GM18519 (cell line): ENCODE results near the gene COLGALT1.
"Not testable (repeated sequence)": the region's sequence is repeated elsewhere in the genome, so short reads cannot be mapped to it uniquely, and the experiment has no call there.

Experiments
- ATAC-seq: cut with Tn5 transposase; IDR thresholded peaks from one replicate; pipeline ENCODE4 v1.9.1; 2021; ENCODE audit warnings: mild to moderate bottlenecking, moderate library complexity; ENCODE audit not compliant: unreplicated experiment, low FRiP score

The COLGALT1 gene

DNA sequence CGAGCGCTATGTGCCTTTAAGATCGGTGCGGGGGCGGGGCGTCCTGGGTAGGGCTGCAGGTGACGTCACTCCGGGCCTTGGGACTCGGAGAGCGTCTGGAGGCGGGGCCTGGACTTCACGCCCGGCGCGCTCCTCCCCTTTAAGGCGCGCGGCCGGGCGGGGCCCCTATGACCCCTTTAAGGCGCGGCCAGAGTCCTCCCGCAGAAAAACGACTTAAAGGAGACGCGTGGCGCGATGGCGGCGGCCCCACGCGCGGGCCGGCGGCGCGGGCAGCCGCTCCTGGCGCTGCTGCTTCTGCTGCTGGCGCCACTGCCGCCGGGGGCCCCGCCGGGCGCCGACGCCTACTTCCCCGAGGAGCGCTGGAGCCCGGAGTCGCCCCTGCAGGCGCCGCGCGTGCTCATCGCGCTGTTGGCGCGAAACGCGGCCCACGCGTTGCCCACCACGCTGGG lies at the start of gene COLGALT1:
COLGALT1 (plus strand) TSS at position 170 of the 449 bp plus-strand sequence; CDS start at position 235, 65 bp downstream.
- peak; percentile 76 for ATAC-seq

DNA sequence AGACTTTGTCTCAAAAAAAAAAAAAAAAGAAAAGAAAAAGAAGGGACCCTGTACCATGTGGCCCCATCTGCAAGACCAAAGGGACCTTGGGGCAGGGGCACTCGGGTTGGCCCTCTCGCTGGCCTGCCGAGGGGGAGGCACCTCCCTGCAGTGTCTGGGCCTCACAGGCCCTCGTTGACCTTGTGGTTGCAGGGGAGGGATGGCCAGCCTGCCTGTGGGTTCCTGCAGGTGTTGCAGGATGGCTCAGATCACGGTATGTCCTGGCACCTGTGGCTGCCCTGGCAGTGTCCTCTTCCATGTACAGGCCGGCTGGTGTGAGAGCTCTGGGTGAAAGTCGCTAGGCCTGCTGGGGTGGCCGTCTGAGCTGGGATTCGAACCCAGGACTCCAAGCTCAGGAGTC lies 48.7 kb upstream of the COLGALT1 start:
- no peak for ATAC-seq

DNA sequence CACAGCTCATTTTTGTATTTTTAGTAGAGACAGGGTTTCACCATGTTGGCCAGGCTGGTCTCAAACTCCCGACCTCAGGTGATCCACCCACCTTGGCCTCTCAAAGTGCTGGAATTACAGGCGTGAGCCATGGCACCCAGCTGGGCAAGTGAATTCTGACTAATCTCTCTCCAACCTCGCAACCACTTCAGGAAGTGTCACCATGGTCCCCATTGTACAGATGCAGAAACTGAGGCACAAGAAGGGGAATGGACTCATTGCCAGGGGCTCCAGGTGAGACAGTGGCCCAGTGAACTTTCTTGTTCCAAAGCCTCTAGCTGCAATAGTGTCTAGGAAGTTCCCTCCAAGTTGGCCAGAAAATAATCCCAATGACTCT lies 46.9 kb upstream of the COLGALT1 start:
- ATAC-seq, result not testable (repeated sequence)

DNA sequence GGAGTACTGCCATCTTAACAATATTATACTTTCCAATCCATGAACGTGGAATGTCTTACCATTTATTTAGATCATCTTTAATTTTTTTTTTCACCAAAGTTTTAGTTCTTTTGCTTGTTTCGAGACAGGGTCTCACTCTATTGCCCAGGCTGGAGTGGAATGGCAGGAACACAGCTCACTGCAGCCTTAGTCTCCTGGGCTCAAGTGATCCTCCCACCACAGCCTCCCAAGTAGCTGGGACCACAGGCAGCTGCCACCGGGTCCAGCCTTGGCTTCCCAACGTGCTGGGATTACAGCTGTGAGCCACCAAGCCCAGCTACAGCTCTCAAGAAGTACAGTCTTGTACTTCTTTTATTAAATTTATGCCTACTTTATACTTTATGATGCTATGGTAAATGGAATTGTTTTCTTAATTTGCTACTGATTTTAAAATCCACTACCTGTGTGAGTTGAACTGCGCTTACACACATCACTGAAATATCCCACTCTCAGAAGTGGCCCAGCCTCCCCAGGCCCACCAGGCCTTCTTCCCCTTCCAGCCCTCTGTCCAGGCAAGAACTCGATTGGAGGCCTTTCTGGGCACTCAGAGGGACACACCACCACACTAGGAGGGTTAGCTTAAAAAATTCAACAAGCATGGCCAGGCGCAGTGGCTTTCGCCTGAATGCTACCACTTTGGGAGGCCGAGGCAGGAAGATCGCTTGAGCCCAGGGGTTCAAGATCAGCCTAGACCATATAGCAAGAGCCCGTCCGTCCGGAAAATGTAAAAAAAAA lies 45.0 kb upstream of the COLGALT1 start:
- ATAC-seq, result no peak

DNA sequence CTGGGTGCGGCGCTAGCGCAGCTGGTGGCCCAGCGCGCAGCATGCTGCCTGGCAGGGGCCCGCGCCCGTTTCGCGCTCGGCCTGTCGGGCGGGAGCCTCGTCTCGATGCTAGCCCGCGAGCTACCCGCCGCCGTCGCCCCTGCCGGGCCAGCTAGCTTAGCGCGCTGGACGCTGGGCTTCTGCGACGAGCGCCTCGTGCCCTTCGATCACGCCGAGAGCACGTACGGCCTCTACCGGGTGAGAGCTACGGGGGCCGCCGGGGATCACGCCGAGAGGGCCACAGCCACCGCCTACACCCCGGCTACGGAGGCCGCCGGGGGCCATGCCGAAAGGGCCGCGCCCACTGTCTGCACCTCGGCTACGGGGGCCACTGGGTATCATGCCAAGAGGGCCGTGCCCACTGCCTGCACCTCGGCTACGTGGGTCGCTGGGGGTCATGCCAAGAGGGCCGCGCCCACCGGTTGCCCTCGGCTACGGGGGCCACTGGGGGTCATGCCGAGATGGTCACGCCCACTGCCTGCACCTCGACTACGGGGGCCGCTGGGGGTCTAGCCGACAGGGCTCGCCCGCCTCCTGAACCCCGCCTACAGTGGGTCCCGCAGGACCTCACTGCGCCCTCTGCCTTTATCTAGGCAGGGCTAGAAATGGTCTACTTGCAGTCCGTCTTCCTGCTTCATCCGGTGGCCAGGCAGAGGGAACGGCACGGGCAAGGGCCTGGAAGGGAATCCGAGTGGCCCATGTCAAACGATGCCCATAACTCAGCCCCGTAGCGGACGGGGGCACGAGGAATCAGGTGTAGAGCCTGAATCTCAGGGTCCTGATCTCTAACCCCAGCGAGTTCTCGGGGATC lies 43.5 kb upstream of the COLGALT1 start:
- peak; percentile 46 for ATAC-seq

DNA sequence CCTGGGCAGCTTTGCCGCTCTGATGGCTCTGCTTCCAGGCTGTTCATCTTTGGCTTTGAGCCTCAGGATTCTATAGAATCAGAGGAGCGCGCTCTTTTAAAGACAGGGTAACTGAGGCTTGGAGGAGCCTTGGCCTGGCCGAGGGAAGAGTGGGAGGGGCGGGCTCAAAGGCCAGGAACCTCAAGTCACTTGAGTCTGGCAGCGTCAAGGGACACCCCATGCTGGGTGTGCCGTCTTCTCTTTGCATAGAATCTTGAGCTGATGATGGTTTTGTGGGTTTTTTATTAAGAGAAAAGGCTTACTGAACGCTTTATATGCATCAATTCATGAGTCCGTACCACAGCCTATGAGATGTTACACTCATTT lies 42.9 kb upstream of the COLGALT1 start:
- no peak for ATAC-seq

DNA sequence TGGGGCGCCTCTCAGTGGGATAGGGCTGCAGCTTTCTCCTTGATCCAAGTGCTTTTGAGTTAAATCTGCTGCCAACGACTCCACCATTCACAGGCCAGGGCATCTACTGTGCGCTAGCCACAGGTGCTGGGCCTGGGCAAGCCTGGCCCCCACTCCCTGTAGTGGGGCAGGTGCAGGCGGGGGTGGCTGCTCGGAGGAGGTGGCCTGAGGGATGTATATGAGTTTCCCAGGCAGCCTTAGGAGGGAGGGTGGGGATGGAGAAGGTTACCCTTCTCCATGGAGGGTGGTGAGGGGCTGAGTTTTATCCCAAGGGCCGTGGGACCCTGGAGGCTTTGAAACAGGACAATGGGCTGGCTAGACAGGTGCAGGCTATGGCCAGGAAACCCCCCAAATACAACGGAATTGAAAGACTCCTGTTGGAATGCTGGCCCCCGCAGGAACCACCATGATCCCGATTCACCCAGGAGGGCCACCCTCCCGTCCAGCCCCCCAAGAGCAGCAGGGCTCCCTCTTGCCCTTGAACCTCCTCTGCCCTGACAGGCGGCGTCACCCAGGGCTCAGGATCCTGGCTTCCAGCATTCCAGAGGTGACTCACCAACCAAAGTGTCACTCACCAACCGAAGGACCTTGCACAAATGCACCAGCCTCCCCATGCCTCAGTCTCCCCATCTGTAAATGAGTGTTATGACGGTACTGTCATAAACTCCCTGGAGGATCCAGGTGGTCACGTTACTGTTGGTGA lies 39.9 kb upstream of the COLGALT1 start:
- ATAC-seq, result no peak

DNA sequence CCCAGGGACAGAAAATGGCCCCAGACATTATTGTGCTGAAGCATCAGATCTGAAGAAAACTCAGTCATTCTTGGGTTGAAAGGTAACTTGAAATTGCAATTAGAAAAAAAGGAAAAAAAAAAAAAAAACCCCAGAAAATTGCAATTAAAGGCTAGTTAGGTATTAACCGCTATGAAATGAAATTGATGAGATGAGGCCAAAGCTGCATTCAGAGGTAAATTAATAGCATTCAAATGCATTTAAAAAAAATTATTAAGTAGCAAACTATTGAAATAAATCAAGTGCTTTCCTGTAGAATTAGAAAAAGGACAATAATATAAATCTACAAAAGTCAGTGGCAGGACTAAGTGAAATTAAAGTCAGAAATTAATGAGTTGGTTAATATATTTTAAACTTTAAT lies 37.6 kb upstream of the COLGALT1 start:
- ATAC-seq, result no peak

DNA sequence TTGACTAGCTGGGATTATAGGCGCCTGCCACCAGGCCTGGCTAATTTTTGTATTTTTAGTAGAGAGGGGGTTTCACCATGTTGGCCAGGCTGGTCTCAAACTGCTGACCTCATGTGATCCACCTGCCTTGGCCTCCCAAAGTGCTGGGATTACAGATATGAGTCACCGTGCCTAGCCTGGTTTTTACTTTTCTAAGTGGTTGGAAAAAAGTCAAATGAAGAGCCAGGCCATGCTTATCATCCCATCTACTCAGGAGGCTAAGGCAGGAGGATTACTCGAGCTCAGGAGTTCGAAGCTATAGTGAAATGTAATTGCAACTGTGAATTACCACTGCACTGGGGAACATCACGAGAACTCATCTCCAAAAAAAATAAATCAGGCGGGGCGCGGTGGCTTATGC lies 36.8 kb upstream of the COLGALT1 start:
- ATAC-seq, result not testable (repeated sequence)

DNA sequence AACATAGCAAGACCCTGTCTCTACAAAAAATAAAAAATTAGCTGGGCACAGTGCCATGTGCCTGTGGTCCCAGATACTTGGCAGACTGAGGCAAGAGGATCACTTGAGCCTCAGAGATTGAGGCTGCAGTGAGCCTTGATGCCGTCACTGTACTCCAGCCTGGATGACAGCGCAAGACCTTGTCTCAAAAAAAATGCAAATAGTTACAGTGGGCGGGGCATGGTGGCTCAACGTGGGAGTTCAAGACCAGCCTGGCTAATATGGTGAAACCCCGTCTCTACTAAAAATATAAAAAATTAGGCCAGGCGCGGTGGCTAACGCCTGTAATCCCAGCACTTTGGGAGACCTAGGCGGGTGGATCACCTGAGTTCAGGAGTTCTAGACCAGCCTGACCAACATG lies 35.5 kb upstream of the COLGALT1 start:
- no peak for ATAC-seq

DNA sequence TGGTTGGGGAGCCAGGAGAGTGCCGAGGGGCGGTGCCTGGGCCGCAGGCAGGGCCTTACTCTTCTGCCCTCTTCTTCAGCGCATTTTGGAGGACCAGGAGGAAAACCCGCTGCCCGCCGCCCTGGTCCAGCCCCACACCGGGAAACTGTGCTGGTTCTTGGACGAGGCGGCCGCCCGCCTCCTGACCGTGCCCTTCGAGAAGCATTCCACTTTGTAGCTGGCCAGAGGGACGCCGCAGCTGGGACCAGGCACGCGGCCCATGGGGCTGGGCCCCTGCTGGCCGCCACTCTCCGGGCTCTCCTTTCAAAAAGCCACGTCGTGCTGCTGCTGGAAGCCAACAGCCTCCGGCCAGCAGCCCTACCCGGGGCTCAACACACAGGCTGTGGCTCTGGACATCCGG lies 34.6 kb upstream of the COLGALT1 start:
- ATAC-seq, result no peak

DNA sequence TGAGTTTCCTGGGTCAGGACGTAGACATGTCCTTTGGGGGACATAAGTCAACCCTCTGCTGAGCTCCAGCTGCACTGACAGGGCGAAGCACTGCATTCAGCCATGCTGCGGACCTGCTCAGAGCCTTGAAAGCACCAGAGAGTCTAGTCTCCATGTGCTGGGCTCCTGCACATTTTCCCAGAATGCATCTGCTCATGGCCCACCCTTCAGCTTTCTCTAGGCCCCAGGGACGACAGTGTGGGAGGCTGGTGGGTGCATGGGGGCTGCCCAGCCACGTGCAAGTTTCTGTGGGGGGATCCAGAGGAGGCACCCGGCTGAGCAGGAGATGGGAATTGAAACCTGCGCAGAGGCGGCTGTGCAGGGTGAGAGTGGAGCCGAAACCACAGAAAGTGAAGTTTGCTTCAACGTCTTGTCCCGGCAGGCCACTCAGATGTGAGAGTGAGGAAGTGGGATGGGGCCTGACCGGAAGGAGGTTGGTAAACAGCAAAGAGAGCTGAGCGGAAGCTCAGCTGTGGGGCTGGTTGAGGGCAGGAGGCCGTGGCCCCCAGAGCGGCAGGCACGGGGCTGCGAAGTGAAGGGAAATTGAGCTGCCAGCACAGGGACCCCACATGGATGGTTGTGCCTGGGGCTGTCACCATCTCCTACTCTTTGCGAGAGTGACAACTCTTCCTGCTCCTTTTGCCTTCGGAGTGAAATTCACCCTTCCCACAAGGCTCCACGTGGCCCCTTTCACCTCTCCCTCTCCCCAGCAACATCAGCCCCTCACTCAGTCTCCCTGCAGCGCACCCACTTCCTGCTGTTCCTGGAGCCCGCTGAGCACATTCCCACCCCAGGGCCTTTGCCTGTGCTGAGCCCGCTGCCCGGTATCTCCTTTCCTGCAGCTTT lies 32.2 kb upstream of the COLGALT1 start:
- ATAC-seq, result peak; percentile 66

DNA sequence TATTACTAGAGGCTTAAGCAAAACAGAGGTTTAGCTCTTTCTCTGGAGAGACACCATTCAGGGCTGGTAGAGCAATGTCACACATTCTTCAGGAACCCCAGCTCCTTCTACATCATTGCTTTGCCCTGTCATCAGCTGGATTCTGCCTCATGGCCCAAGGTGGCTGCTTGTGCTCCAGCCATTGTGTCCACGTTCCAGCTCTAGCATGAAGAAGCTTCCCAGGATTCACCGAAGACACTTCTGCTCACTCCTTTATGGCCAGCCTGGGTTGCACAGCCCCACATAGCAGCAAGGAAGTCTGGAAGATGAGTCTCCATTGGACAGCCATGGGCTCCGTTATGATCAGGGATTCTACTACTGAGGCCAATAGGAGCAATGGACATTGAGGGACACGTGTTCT lies 30.8 kb upstream of the COLGALT1 start:
- ATAC-seq, result no peak

DNA sequence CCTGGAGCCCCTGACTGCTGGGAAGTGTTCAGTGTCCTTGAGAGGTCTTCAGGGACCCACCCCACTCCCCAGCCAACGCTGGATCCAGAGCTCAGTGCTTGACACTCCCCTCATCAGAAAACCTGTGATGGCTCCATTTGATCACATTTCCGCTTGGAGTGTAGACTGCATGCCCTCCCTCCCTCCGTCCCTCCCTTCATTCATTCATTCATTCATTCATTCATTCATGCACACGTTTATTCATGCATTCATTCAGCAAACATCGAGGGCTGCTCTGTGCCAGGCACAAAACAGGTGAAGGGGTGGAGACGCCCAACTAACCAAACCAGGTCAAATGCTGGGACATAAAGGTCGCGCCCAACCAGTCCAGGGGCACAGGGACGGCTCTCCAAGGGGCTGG lies 30.3 kb upstream of the COLGALT1 start:
- no peak for ATAC-seq

DNA sequence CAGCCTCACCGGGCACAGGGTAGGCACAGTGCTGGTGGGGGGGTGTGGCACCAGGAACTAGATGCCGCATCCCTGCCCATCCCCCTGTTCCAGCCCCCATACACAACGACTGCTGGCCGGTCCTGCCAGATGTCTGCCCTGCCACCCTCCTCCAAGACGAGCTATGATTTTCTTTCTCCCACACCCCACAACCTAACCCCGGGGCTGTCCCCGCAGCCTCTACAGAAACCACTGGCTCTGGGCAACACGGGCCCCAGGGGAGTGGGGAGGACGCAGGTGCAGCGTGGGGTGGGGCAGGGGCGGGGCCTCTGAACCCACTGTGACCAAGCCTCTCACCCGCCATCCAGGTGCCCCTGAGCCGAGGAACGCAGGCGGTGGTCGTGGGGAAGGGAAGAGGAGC lies 28.5 kb upstream of the COLGALT1 start:
- ATAC-seq, result no peak

DNA sequence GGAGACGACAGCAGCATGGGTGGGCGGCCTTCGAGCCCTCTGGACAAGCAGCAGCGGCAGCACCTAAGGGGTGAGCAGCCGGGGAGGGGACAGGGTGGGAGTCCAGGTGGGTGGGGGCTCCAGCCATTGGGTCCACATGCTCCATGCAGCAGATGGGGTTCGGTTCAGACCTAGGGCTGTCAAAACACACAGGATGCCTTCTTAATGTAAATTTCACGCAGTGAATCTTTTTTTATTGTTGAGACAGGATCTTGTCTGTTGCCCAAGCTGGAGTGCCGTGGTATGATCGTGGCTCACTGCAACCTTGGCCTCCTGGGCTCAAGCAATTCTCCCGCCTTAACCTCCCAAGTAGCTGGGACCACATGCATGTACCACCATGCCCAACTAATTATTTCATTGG lies 28.1 kb upstream of the COLGALT1 start:
- no peak for ATAC-seq

DNA sequence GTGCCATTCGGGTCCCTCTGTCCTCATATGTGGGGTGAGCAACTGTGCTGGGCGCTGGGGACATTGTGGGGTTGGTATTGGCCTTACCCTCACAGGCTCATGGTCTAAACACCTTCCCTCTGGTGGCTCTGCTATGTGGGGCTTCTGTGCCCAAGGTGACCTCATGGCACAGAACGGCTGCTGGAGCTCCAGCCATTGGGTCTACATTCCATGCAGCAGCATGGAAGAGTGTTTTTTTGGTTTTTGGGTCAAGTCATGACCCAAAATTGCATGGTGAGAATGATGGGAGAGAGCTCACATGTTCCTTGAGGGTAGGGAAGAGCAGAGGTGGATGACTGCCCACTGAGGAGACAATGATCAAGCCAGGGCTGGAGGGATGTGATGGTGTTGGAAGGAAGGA lies 26.8 kb upstream of the COLGALT1 start:
- no peak for ATAC-seq

DNA sequence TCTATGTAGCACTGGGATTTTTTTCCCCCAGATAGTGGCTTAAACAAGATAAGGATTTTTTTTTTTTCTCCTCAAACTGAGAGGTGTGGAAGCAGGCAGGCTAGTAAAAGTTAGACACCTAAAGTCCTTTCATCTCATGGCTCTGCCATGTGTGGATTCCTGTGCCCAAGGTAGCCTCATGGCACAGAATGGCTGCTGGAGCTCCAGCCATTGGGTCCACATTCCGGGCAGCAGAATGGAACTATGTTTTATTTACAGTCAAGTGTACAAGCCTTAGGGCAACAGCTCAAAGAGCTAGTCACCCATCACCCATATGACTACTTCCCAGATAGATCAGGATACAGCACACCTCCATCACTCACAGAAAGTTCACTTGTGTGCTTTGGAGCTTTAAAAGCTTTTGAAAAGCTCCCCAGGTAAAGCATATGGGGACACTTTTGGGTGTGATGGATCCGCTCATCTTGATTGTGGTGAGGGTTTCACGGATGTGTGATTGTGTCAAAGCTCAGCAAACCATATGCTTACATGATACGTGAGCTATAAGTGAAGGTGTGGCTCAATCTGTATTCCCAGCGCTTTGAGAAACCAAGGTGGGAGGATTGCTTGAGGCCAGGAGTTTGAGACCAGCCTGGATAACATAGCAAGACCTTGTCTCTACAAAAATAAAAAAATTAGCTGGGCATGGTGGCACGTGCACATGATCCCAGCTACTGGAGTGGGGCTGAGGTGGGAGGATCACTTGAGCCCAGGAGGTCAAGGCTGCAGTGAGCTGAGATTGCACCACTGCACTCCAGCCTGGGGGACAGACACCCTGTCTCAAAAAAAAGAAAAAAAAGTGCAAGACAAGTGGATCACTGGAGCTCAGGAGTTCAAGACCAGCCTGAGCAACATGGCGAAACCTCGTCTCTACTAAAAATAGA lies 25.9 kb upstream of the COLGALT1 start:
- ATAC-seq, result no peak

DNA sequence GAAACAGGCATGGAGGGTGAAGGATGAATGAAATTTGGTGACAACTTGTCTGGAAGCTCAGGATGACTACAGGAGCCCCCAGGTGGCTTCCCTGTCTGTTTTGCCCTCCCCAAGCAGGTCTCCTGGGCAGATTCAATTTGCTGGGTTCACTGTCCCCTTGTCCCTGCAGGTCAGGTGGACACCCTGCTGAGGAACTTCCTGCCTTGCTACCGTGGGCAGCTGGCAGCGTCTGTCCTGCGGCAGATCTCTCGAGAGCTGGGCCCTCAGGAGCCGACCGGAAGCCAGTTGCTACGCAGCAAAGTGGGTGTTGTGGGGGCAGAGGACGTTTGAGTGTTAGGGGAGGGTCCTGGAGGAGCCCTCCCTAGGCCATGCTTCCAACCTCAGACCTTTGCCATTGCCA lies 24.9 kb upstream of the COLGALT1 start:
- no peak for ATAC-seq
